ENCODE results near the gene NFE2L2. TPM values are rescaled to one million over a fixed set of nuclear protein-coding genes. Genes with fewer than 3 reads are reported as not detected.
"Not testable (repeated sequence)": the region's sequence is repeated elsewhere in the genome, so short reads cannot be mapped to it uniquely, and the experiment has no call there.

NFE2L2 gene
- total RNA-seq, 4 donors from 2014 or later: 62.0 to 115 (median 72.3) TPM

- no peaks in the 10 kb centered on the region for H3K36me3 ChIP-seq
- H3K27ac ChIP-seq (replicated peaks in 1 of 4): no peak overlapping the region
- no peak for DNase-seq (ENCODE audit: extremely low spot score)
- H3K4me3 ChIP-seq: no peak overlapping the region
- no peaks in the 10 kb centered on the region for H3K9me3 ChIP-seq
- H3K4me1 ChIP-seq: peaks cover 12 to 39% (median 37%) of the 10 kb centered on the region in 4 donors
- intact Hi-C loops (cut with DNase I): no loop called here
- no peak for TF ChIP-seq EP300 (IDR thresholded peaks at IDR 0.05)
- no peak for TF ChIP-seq POLR2AphosphoS5 (IDR thresholded peaks at IDR 0.05)
- TF ChIP-seq POLR2A (IDR thresholded peaks at IDR 0.05; ENCODE audit: low read depth): no peak
- TF ChIP-seq CTCF (IDR thresholded peaks at IDR 0.05): no peak
- WGBS: 91% methylated on average over 2 of the region's 2 CpGs
- no peaks in the 10 kb centered on the region for H3K27me3 ChIP-seq
These were observed 57.4 kb downstream of the NFE2L2 start for GRCh38 chr2:177207101-177207500.

GRCh38 chr2:177204417-177204816, 60.1 kb downstream of the NFE2L2 start:
- WGBS: 76% methylated on average over 3 of the region's 3 CpGs
- intact Hi-C loops (cut with DNase I): no loop called here
- DNase-seq (ENCODE audit: extremely low spot score): no peak
- peaks cover 0 to 38% (median 36%) of the 10 kb centered on the region in 4 donors for H3K4me1 ChIP-seq
- no peak overlapping the region for H3K4me3 ChIP-seq
- H3K27me3 ChIP-seq: no peaks in the 10 kb centered on the region
- H3K36me3 ChIP-seq: no peaks in the 10 kb centered on the region
- TF ChIP-seq POLR2AphosphoS5 (IDR thresholded peaks at IDR 0.05) (no peak), CTCF (IDR thresholded peaks at IDR 0.05) (no peak), EP300 (IDR thresholded peaks at IDR 0.05) (no peak), POLR2A (IDR thresholded peaks at IDR 0.05; ENCODE audit: low read depth) (no peak)
- H3K27ac ChIP-seq (replicated peaks in 1 of 4): no peak overlapping the region
- H3K9me3 ChIP-seq: no peaks in the 10 kb centered on the region

GRCh38 chr2:177201919-177202346, 62.6 kb downstream of the NFE2L2 start:
- H3K36me3 ChIP-seq: no peaks in the 10 kb centered on the region
- TF ChIP-seq POLR2A (IDR thresholded peaks at IDR 0.05; ENCODE audit: low read depth) (no peak), POLR2AphosphoS5 (IDR thresholded peaks at IDR 0.05) (no peak), CTCF (IDR thresholded peaks at IDR 0.05) (no peak), EP300 (IDR thresholded peaks at IDR 0.05) (no peak)
- H3K4me3 ChIP-seq: no peak overlapping the region
- no peak for DNase-seq (ENCODE audit: extremely low spot score)
- no peaks in the 10 kb centered on the region for H3K27me3 ChIP-seq
- H3K9me3 ChIP-seq: no peaks in the 10 kb centered on the region
- H3K27ac ChIP-seq (replicated peaks in 1 of 4): peak overlapping the region in 3 of 4 donors; percentile 1 to 55 (median 40)
- H3K4me1 ChIP-seq: peaks cover 0 to 38% (median 36%) of the 10 kb centered on the region in 4 donors
- intact Hi-C loops (cut with DNase I): no loop called here
- WGBS: 53% methylated on average over 3 of the region's 3 CpGs

- WGBS: 95% methylated on average over 7 of the region's 7 CpGs
- H3K36me3 ChIP-seq, H3K9me3 ChIP-seq: not testable (repeated sequence)
These were observed 64.1 kb downstream of the NFE2L2 start for GRCh38 chr2:177200419-177200818.

GRCh38 chr2:177195194-177195593, 69.3 kb downstream of the NFE2L2 start:
- WGBS: 93% methylated on average over 1 of the region's 1 CpG
- intact Hi-C loops (cut with DNase I): no loop called here
- Histone ChIP-seq H3K9me3 (no peaks in the 10 kb centered on the region), H3K4me1 (peaks cover 0 to 31% (median 20%) of the 10 kb centered on the region in 4 donors), H3K4me3 (no peak overlapping the region), H3K36me3 (no peaks in the 10 kb centered on the region), H3K27me3 (no peaks in the 10 kb centered on the region), H3K27ac (replicated peaks in 1 of 4) (no peak overlapping the region)
- TF ChIP-seq POLR2AphosphoS5 (IDR thresholded peaks at IDR 0.05) (no peak), POLR2A (IDR thresholded peaks at IDR 0.05; ENCODE audit: low read depth) (no peak), EP300 (IDR thresholded peaks at IDR 0.05) (no peak), CTCF (IDR thresholded peaks at IDR 0.05) (no peak)
- DNase-seq (ENCODE audit: extremely low spot score): no peak

More at GRCh38 chr2:177200419-177200818, 64.1 kb downstream of the NFE2L2 start:
- H3K4me1 ChIP-seq: peaks cover 0 to 38% (median 36%) of the 10 kb centered on the region in 4 donors
- H3K4me3 ChIP-seq; H3K27ac ChIP-seq (replicated peaks in 1 of 4); DNase-seq (ENCODE audit: extremely low spot score); H3K27me3 ChIP-seq; intact Hi-C loops (cut with DNase I): not testable (repeated sequence)

Measured in esophagus muscularis mucosa (tissue), 4 donors.